Measurements from ENCODE around the gene CAMSAP3.

Gene CAMSAP3, protein sequence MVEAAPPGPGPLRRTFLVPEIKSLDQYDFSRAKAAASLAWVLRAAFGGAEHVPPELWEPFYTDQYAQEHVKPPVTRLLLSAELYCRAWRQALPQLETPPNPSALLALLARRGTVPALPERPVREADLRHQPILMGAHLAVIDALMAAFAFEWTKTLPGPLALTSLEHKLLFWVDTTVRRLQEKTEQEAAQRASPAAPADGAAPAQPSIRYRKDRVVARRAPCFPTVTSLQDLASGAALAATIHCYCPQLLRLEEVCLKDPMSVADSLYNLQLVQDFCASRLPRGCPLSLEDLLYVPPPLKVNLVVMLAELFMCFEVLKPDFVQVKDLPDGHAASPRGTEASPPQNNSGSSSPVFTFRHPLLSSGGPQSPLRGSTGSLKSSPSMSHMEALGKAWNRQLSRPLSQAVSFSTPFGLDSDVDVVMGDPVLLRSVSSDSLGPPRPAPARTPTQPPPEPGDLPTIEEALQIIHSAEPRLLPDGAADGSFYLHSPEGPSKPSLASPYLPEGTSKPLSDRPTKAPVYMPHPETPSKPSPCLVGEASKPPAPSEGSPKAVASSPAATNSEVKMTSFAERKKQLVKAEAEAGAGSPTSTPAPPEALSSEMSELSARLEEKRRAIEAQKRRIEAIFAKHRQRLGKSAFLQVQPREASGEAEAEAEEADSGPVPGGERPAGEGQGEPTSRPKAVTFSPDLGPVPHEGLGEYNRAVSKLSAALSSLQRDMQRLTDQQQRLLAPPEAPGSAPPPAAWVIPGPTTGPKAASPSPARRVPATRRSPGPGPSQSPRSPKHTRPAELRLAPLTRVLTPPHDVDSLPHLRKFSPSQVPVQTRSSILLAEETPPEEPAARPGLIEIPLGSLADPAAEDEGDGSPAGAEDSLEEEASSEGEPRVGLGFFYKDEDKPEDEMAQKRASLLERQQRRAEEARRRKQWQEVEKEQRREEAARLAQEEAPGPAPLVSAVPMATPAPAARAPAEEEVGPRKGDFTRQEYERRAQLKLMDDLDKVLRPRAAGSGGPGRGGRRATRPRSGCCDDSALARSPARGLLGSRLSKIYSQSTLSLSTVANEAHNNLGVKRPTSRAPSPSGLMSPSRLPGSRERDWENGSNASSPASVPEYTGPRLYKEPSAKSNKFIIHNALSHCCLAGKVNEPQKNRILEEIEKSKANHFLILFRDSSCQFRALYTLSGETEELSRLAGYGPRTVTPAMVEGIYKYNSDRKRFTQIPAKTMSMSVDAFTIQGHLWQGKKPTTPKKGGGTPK

DNA sequence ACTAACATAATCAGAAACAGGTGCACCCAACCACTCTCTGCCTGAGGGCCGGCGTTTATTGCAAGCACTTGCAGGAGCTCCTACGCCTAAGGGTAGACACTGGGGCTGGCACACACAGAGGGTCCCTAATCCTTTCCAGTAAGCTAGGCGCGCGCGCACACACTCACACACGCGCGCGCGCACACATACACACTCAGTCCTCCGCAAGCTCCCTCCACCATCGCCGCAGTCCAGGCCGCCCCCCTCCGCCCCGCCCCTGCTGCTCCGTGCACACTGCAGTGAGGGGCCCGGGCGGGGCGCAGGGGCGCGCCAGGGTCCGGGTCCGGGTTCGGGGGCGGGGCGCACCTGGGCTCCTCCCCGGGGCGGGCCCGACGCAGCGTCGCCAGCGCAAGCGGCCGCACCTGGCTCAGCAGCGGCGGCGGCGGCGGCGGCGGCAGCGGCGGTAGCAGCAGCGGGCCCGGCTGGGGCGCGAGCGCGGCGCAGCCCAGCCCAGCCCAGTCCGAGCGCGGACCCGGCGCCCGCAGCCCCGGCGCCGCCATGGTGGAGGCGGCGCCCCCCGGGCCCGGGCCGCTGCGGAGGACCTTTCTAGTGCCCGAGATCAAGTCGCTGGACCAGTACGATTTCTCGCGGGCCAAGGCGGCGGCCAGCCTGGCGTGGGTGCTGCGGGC is at the start of gene CAMSAP3:
Gene CAMSAP3, plus strand, starts transcription at position 398 of the 668 bp plus-strand sequence. Its CDS starts 140 bp downstream, at position 538.
- DNase-seq (ENCODE audit: low read depth) = no peak

DNA sequence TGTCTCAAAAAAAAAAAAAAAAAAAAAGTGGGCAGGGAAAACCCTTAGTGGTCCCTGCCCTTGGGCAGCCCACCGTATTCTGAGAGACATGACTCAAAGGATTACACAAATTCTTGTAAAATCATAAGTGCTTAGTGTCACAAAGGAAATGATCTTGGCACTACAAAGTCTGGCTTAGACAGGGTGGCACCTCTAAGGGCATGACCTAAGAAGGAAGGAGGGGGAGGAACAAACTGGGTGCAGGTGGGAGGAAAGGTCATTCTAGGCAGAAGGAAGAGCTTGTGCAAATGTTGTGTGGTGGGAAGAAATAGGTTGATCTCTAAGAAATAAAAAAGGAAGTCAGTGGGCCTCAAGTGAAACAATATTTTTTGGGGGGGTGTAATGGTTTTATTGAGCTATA is 49.8 kb upstream of the CAMSAP3 start:
- no peak for DNase-seq (ENCODE audit: low read depth)

- no peak for DNase-seq (ENCODE audit: low read depth)
Measured at GRCh38 chr19:7547159-7547558, 48.5 kb upstream of the CAMSAP3 start.

DNA sequence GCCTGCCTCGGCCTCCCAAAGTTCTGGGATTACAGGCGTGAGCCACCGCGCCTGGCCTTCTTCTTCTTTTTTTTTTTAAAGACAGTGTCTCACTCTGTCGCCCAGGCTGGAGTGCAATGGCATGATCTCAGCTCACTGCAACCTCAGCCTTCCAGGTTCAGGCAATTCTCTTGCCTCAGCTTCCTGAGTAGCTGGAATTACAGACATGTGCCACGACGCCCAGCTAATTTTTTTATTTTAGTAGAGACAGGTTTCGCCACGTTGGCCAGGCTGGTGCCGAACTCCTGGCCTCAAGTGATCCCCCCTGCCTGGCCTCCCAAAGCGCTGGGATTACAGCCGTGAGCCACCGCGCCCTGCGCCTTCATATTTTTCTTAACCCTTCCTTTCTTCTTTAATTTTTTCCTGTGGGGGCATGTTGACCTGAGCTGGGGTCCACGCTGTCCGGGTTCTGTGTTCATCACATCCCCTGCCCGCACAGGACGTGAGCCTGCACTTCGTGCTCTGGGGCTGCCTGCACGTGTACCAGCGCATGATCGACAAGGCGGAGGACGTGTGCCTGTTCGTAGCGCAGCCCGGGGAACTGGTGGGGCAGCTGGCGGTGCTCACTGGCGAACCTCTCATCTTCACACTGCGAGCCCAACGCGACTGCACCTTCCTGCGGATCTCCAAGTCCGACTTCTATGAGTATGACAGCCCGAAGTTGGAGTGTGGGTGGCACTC is 46.1 kb upstream of the CAMSAP3 start:
- no peak for DNase-seq (ENCODE audit: low read depth)

- DNase-seq (ENCODE audit: low read depth) = no peak
Measured at GRCh38 chr19:7550169-7550770, 45.4 kb upstream of the CAMSAP3 start.

DNA sequence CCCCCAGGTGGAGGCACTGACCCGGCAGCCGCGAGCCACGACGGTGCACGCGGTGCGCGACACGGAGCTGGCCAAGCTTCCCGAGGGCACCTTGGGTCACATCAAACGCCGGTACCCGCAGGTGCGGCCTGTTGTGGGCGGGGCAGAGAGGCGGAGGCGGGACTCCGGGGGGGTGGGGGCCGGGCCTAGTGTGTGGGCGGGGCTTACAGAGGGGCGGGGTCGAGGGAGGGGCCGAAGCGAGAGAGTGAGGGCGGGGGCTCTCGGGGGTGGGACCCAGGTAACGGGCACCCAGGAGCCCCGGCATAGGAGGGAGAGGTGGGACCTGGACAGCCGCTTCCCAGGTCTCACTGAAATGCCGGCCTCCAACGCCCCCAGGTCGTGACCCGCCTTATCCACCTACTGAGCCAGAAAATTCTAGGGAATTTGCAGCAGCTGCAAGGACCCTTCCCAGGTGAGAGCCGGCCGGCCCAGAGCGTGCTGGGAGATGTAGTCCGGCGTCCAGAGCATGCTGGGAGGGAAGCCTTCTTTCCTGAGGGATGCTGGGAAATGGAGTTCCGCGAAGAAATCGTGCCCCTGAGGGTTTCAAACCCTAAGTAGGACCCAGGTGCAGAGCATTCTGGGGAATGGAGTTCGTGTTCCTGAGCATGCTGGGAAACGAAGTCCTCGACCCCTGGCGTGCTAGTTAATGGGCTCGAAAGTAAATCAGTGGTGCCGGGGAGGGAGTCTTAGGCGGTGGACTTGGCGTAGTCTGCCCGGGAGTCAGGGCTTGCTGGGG is 44.5 kb upstream of the CAMSAP3 start:
- DNase-seq (ENCODE audit: low read depth) = peak; percentile 83

GRCh38 chr19:7552781-7553180 is 42.9 kb upstream of the CAMSAP3 start:
- DNase-seq (ENCODE audit: low read depth) = no peak

DNA sequence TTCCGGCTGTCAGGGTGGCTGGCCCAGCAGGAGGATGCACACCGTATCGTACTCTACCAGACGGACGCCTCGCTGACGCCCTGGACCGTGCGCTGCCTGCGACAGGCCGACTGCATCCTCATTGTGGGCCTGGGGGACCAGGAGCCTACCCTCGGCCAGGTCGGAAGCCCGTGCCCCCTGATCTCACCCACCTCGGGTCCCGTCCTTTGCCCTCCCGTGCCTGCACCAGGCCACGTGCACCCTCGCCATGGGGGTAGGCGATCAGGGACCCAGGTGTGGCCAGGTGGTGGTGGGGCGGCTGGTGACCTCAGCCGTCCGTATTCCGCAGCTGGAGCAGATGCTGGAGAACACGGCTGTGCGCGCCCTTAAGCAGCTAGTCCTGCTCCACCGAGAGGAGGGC is 41.1 kb upstream of the CAMSAP3 start:
- DNase-seq (ENCODE audit: low read depth) = no peak

DNA sequence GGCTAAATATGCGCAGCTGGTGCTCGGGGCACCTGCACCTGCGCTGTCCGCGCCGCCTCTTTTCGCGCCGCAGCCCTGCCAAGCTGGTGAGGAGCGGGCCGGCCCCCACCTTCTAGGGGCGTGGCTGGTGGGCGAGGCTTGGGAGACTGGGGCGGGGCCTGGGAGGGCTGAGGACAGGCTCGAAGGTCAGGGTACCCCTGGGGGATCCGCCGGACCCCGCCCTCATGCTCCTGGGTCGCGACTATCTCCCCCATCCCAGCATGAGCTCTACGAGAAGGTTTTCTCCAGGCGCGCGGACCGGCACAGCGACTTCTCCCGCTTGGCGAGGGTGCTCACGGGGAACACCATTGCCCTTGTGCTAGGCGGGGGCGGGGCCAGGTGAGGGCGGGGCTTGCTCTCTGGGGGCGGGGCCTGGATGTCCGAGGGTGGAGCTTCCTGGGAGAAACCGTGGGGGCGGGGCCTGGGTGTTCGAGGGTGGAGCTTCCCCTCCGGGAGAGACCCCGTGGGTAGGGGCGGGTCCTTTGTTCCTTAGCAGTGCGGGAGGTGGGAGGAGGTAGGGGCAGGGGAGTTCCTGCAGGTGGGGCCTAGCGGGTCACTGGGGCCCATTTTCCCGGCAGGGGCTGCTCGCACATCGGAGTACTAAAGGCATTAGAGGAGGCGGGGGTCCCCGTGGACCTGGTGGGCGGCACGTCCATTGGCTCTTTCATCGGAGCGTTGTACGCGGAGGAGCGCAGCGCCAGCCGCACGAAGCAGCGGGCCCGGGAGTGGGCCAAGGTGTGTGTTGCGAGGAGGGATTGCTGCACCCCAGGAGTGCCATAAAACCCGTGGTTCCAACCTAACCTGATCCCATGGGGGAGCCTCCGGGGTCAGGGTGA is 40.4 kb upstream of the CAMSAP3 start:
- peak; percentile 7 for DNase-seq (ENCODE audit: low read depth)

DNA sequence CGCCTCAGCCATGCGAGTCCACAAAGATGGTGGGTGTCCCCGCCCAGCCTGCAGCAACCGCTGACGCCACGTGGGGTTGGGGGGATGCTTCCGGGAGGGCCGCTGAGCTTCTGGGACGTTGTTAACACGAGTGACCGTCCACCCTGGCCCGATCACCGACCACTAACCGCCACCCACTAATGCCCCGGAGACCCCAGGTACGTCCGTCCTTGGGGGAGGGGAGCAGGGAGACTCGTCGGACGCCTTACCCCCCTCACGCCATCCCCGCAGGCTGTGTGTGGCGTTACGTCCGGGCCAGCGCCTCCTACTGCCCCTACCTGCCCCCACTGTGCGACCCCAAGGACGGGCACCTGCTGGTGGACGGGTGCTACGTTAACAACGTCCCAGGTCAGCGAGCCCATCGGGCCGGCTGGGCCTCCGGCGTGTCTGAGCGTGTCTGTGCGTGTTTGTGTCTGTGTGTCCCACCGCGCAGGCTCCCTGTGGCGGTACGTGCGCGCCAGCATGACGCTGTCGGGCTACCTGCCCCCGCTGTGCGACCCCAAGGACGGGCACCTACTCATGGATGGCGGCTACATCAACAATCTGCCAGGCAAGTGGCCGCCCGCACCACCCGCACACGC is 38.9 kb upstream of the CAMSAP3 start:
- DNase-seq (ENCODE audit: low read depth) = no peak

GRCh38 chr19:7558667-7559066 is 37.0 kb upstream of the CAMSAP3 start:
- no peak for DNase-seq (ENCODE audit: low read depth)

GRCh38 chr19:7559102-7559501 is 36.6 kb upstream of the CAMSAP3 start:
- DNase-seq (ENCODE audit: low read depth) = no peak

DNA sequence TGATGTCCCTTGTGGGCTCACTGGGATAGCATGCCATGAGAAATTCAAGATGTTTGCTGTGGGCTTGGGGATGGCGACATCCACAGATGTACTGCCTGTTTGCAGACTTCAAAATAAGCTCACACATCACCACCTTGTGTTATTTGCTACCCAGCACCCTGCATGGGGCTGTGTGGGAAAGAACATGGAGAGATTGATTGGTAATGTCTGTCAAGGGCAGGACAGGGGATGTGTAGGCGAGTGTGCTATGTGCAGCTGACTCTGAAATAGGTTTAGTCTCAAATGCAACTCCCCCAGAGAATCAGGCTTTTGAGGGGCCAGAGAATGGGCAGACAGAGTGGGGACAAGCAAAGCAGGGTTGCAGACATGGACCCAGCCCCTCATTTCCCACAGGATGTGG is 35.4 kb upstream of the CAMSAP3 start:
- peak; percentile 17 for DNase-seq (ENCODE audit: low read depth)

DNA sequence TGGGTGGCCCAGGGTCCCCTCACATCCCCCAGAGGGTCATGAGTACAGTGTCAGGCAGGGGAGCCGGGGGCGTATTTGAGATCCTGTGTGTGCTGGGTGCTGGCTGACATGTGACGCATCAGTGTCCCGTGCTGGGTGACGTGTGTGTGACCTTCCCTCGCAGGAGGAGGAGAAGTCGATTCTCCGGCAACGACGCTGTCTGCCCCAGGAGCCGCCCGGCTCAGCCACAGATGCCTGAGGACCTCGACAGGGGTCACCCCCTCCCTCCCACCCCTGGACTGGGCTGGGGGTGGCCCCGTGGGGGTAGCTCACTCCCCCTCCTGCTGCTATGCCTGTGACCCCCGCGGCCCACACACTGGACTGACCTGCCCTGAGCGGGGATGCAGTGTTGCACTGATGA is 34.3 kb upstream of the CAMSAP3 start:
- DNase-seq (ENCODE audit: low read depth) = no peak

GRCh38 chr19:7562646-7563393 is 32.8 kb upstream of the CAMSAP3 start:
- DNase-seq (ENCODE audit: low read depth) = no peak

GRCh38 chr19:7564866-7565265 is 30.8 kb upstream of the CAMSAP3 start:
- DNase-seq (ENCODE audit: low read depth) = no peak

DNA sequence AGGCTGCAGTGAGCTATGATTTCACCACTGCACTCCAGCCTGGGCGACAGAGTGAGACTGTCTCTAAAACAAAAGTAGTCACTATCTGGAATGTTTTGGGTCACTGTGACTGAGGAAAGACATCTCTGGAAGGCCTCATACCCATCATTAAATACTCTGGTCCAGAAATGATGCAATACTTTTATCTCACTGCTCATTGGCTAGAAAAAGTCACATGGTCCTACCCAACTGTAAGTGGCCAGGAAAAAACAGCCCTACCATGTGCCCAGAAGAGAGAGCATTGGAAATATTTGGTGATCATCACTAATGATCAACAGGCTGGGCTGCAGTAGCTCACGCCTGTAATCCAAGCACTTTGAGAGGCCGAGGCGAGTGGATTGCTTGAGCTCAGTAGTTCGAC is 30.3 kb upstream of the CAMSAP3 start:
- DNase-seq (ENCODE audit: low read depth) = no peak

- DNase-seq (ENCODE audit: low read depth) = no peak
Measured at GRCh38 chr19:7570761-7571160, 24.9 kb upstream of the CAMSAP3 start.

All from amniotic epithelial cell (primary cell).